IMR-90 (cell line): ENCODE data around the gene CENPU. TPM values are rescaled to one million over a fixed set of nuclear protein-coding genes. Genes with fewer than 3 reads are reported as not detected.

Source experiments
- ATAC-seq: fragments of 200-7000 bp; cut with Tn5 transposase; 2 replicates; pipeline ENCODE4 v1.9.1; 2020; ENCODE audit warnings: low read depth, mild to moderate bottlenecking, moderate library complexity
- BruUV-seq: library from RNA; stranded (reverse); fragments of 400-500 nt; replicated peaks from 2 replicates; lab custom pipeline; 2021; lab: Mats Ljungman, UMichigan
- CTCF ChIA-PET: fragments of 300-600 bp; formaldehyde crosslinking; extraction: SDS; loops from one replicate; lab custom pipeline; 2021; ENCODE audit warnings: antibody characterized with exemption; lab: Yijun Ruan, JAX
- POLR2A ChIA-PET: fragments of 300-600 bp; sonication (Branson Sonifier 250); formaldehyde crosslinking; loops from one replicate; lab custom pipeline; 2022; ENCODE audit warnings: antibody characterized with exemption; ENCODE audit not compliant: unreplicated experiment; lab: Charles Lee
- DNase-seq: peaks from one replicate; pipeline ENCODE4 v3.0.0; 2013
- H2AFZ ChIP-seq: replicated peaks from 2 replicates; pipeline ENCODE3; 2013; ENCODE audit warnings: low read length, mild to moderate bottlenecking; ENCODE audit not compliant: poor library complexity
- H2AK5ac ChIP-seq: 2 replicates; pipeline ENCODE4 v1.6.1; 2013; ENCODE audit warnings: low read depth, low read length, inconsistent platforms
- H2AK9ac ChIP-seq: replicated peaks from 2 replicates; pipeline ENCODE3; 2013; ENCODE audit warnings: mild to moderate bottlenecking, low read depth, low read length, moderate library complexity; ENCODE audit not compliant: poor library complexity
- H2BK120ac ChIP-seq: 2 replicates; pipeline ENCODE4 v1.6.1; 2013; ENCODE audit warnings: low read depth, low read length, inconsistent platforms
- H2BK15ac ChIP-seq: 3 replicates; pipeline ENCODE4 v1.6.1; 2013; ENCODE audit warnings: low read depth, low read length, inconsistent platforms
- H2BK20ac ChIP-seq: 2 replicates; pipeline ENCODE4 v1.6.1; 2013; ENCODE audit warnings: low read depth, mild to moderate bottlenecking, inconsistent platforms, low read length, moderate library complexity
- H2BK5ac ChIP-seq: 2 replicates; pipeline ENCODE4 v1.6.1; 2013; ENCODE audit warnings: mild to moderate bottlenecking, low read depth, low read length, inconsistent platforms; ENCODE audit not compliant: poor library complexity, severe bottlenecking
- H3K14ac ChIP-seq: replicated peaks from 2 replicates; pipeline ENCODE4 v1.6.1; 2013; ENCODE audit warnings: low read depth, low read length, inconsistent platforms
- H3K18ac ChIP-seq: 2 replicates; pipeline ENCODE4 v1.6.1; 2013; ENCODE audit warnings: low read depth, low read length, control low read depth
- H3K23ac ChIP-seq: 2 replicates; pipeline ENCODE4 v1.6.1; 2013; ENCODE audit warnings: low read depth, low read length, inconsistent platforms
- H3K27ac ChIP-seq: 2 replicates; pipeline ENCODE4 v1.5.1; 2013; ENCODE audit warnings: mild to moderate bottlenecking, control low read depth, low read length; ENCODE audit not compliant: insufficient read depth
- H3K27me3 ChIP-seq: 2 replicates; pipeline ENCODE4 v1.6.1; 2013; ENCODE audit warnings: low read length; ENCODE audit not compliant: control insufficient read depth, insufficient read depth
- H3K36me3 ChIP-seq: 2 replicates; pipeline ENCODE4 v1.6.1; 2013; ENCODE audit warnings: low read length, mixed read lengths; ENCODE audit not compliant: control insufficient read depth, insufficient read depth
- H3K4ac ChIP-seq: 2 replicates; pipeline ENCODE4 v1.6.1; 2013; ENCODE audit warnings: low read depth, low read length, inconsistent platforms
- H3K4me1 ChIP-seq: 2 replicates; pipeline ENCODE4 v1.6.1; 2013; ENCODE audit warnings: low read length, mixed read lengths; ENCODE audit not compliant: control insufficient read depth, insufficient read depth
- H3K4me2 ChIP-seq: 2 replicates; pipeline ENCODE4 v1.6.1; 2013; ENCODE audit warnings: low read depth, mild to moderate bottlenecking, control low read depth, low read length, moderate library complexity
- H3K4me3 ChIP-seq: 2 replicates; pipeline ENCODE4 v1.5.1; 2013; ENCODE audit warnings: low read depth, mild to moderate bottlenecking, control low read depth, low read length, moderate library complexity; ENCODE audit not compliant: insufficient read depth
- H3K56ac ChIP-seq: 2 replicates; pipeline ENCODE4 v1.6.1; 2013; ENCODE audit warnings: low read length, inconsistent platforms; ENCODE audit not compliant: insufficient read depth; ENCODE audit errors: extremely low read depth
- H3K79me1 ChIP-seq, 2 experiments: 2 replicates each; pipeline ENCODE4 v1.6.1; 2013; ENCODE audit warnings: low read length in 2 of 2, inconsistent platforms in 1 of 2, low read depth in 1 of 2
- H3K9ac ChIP-seq: 2 replicates; pipeline ENCODE4 v1.6.1; 2013; ENCODE audit warnings: low read depth, low read length, control low read depth
- H3K9me1 ChIP-seq: 2 replicates; pipeline ENCODE4 v1.6.1; 2013; ENCODE audit warnings: low read length, inconsistent platforms; ENCODE audit not compliant: insufficient read depth
- H3K9me3 ChIP-seq: 2 replicates; pipeline ENCODE4 v1.6.1; 2013; ENCODE audit warnings: low read length; ENCODE audit not compliant: control insufficient read depth, insufficient read depth
- H4K20me1 ChIP-seq: 2 replicates; pipeline ENCODE4 v1.6.1; 2013; ENCODE audit warnings: low read length, inconsistent platforms; ENCODE audit not compliant: insufficient read depth
- H4K5ac ChIP-seq: 2 replicates; pipeline ENCODE4 v1.6.1; 2013; ENCODE audit warnings: mild to moderate bottlenecking, low read depth, low read length, control low read depth
- H4K8ac ChIP-seq, 2 experiments: 2 replicates each; pipeline ENCODE4 v1.6.1; 2013; ENCODE audit warnings: low read depth in 2 of 2, low read length in 2 of 2, control low read depth in 1 of 2, inconsistent platforms in 1 of 2
- H4K91ac ChIP-seq: 2 replicates; pipeline ENCODE4 v1.6.1; 2013; ENCODE audit warnings: low read depth, low read length, inconsistent platforms; ENCODE audit not compliant: insufficient read depth
- CEBPB ChIP-seq: IDR thresholded peaks from 2 replicates; pipeline ENCODE4 v1.6.1; 2012; ENCODE audit warnings: low read depth, low read length, improper control_type of control experiment
- CHD1 ChIP-seq: IDR thresholded peaks from 2 replicates; pipeline ENCODE4 v1.6.1; 2012; ENCODE audit warnings: low read depth, low read length, improper control_type of control experiment
- CTCF ChIP-seq: conservative IDR thresholded peaks from 2 replicates; pipeline ENCODE4 v1.5.1; 2012; ENCODE audit warnings: mild to moderate bottlenecking, low read depth, low read length, improper control_type of control experiment
- FOS ChIP-seq: fragments of 150-350 bp; IDR thresholded peaks from 2 replicates; pipeline ENCODE4 v1.6.1; 2016; ENCODE audit warnings: low read depth, low read length
- MAFK ChIP-seq: IDR thresholded peaks from 2 replicates; pipeline ENCODE4 v1.6.1; 2012; ENCODE audit warnings: low read depth, low read length, improper control_type of control experiment
- MAZ ChIP-seq: IDR thresholded peaks from 2 replicates; pipeline ENCODE4 v1.6.1; 2012; ENCODE audit warnings: low read depth, mild to moderate bottlenecking, low read length, improper control_type of control experiment, moderate library complexity, borderline replicate concordance
- NFE2L2 ChIP-seq: fragments of 150-350 bp; IDR thresholded peaks from 2 replicates; pipeline ENCODE4 v1.6.1; 2016; ENCODE audit warnings: low read depth, mild to moderate bottlenecking, low read length
- POLR2A ChIP-seq: IDR thresholded peaks from 2 replicates; pipeline ENCODE4 v1.6.1; 2012; ENCODE audit warnings: mild to moderate bottlenecking, low read depth, low read length
- RAD21 ChIP-seq: IDR thresholded peaks from 2 replicates; pipeline ENCODE4 v1.6.1; 2012; ENCODE audit warnings: low read length, improper control_type of control experiment
- RCOR1 ChIP-seq: IDR thresholded peaks from 2 replicates; pipeline ENCODE4 v1.6.1; 2012; ENCODE audit warnings: mild to moderate bottlenecking, low read length, improper control_type of control experiment; ENCODE audit not compliant: insufficient replicate concordance
- RFX5 ChIP-seq: IDR thresholded peaks from 2 replicates; pipeline ENCODE4 v1.8.0; 2012; ENCODE audit warnings: low read depth, mild to moderate bottlenecking, low read length, moderate library complexity
- USF2 ChIP-seq: fragments of 150-350 bp; IDR thresholded peaks from 2 replicates; pipeline ENCODE4 v1.6.1; 2017; ENCODE audit warnings: mild to moderate bottlenecking, antibody characterized with exemption, low read length, low read depth
- WGBS, 2 experiments: methylation state at CpG; one replicate each; pipeline versions ENCODE4 v1.1.5 to v1.1.7; 2013; ENCODE audit warnings: missing lambda C conversion rate in 2 of 2; ENCODE audit not compliant: insufficient read length in 1 of 2; ENCODE audit errors: extremely low coverage in 2 of 2; 5-methylcytosine and 5-hydroxymethylcytosine counted together
- dilution Hi-C: fragments of 300-500 bp; cut with HindIII; formaldehyde crosslinking; loops from one replicate; pipeline ENCODE4 v1.14.3; 2018; ENCODE audit warnings: low sequenced_read_pairs; ENCODE audit not compliant: unreplicated experiment
- in situ Hi-C: fragments of 300-500 bp; cut with MboI; formaldehyde crosslinking; loops from 3 replicates; pipeline ENCODE4 v1.14.3; 2019; ENCODE audit warnings: low sequenced_read_pairs, inconsistent platforms, mixed read lengths
- intact Hi-C: fragments of 100-400 bp; cut with micrococcal nuclease; formaldehyde crosslinking; loops from 2 replicates; pipeline ENCODE4 v1.10.0; 2022
- polyA plus RNA-seq, 3 experiments: library from polyadenylated mRNA; depleted of rRNA; stranded (reverse); fragments of >200 nt; gene quantifications; 2 replicates each; pipeline ENCODE4 v1.2.3, GENCODE V29; 2012; ENCODE audit warnings: low replicate concordance in 1 of 3
- total RNA-seq: library from RNA; depleted of rRNA; stranded (reverse); fragments of >200 nt; gene quantifications from 2 replicates; pipeline ENCODE4 v1.2.3, GENCODE V29; 2012

Gene CENPU
- total and polyA plus RNA-seq, 2 of the 4 experiments (the other 2 are of a cell fraction), result 13.6 to 14.6 TPM

- no CpG with 5 or more reads among the region's 3 CpGs for WGBS, 2 experiments
- H3K79me1 ChIP-seq, result 0 out of 4 replicates have a peak, but pooled peaks cover 0 to 2% of the 10 kb centered on the region in 2 experiments
Measured at GRCh38 chr4:184697956-184698355, 35.9 kb downstream of the CENPU start.

More at GRCh38 chr4:184697956-184698355, 35.9 kb downstream of the CENPU start:
- no peak overlapping the region for H2AFZ ChIP-seq
- dilution Hi-C loops (no loop called here), in situ Hi-C loops (no loop called here), intact Hi-C loops (no loop called here)
- no peak for TF ChIP-seq MAFK
- no peak for TF ChIP-seq CHD1
- no peak for TF ChIP-seq CEBPB
- no peak for TF ChIP-seq RAD21
- no peak for TF ChIP-seq POLR2A
- TF ChIP-seq MAZ, result no peak
- no peak for TF ChIP-seq RFX5
- no peak for TF ChIP-seq CTCF
- no peak for TF ChIP-seq USF2
- TF ChIP-seq RCOR1, result no peak
- TF ChIP-seq NFE2L2, result no peak
- TF ChIP-seq FOS, result no peak
- CTCF ChIA-PET, result no interaction called here
- no peak overlapping the region for H3K56ac ChIP-seq
- no peaks in the 10 kb centered on the region for H3K27me3 ChIP-seq
- no peak overlapping the region for H2BK120ac ChIP-seq
- no TSS peak for BruUV-seq
- no peak overlapping the region for H3K27ac ChIP-seq
- H3K9ac ChIP-seq, result no peak overlapping the region
- H3K4me2 ChIP-seq, result no peak overlapping the region
- H2AK9ac ChIP-seq, result no peak overlapping the region
- no peaks in the 10 kb centered on the region for H3K9me1 ChIP-seq
- H3K36me3 ChIP-seq, result peaks cover 3% of the 10 kb centered on the region; the same call in 1 of the 2 replicates
- H4K5ac ChIP-seq, result no peak overlapping the region
- H2BK20ac ChIP-seq, result no peak overlapping the region
- no peak overlapping the region for H4K91ac ChIP-seq
- H3K4me1 ChIP-seq, result peaks cover 6% of the 10 kb centered on the region
- no peak overlapping the region for H4K8ac ChIP-seq
- no peak overlapping the region for H3K23ac ChIP-seq
- H3K4ac ChIP-seq, result no peak overlapping the region
- H2BK5ac ChIP-seq, result no peak overlapping the region
- no peak overlapping the region for H3K4me3 ChIP-seq
- H2AK5ac ChIP-seq, result no peak overlapping the region
- H3K14ac ChIP-seq, result no peak overlapping the region
- no peak overlapping the region for H2BK15ac ChIP-seq
- POLR2A ChIA-PET, result no interaction called here
- ATAC-seq (no peak), DNase-seq (no peak)
- no peaks in the 10 kb centered on the region for H4K20me1 ChIP-seq
- no peak overlapping the region for H3K18ac ChIP-seq
- H3K9me3 ChIP-seq, result no peaks in the 10 kb centered on the region
